ENCODE results near the gene PPM1J.
A peak's percentile ranks its signal among the peaks of the same experiment; 100 is the strongest.

The PPM1J gene

GRCh38 chr1:112704934-112705627 lies 10.1 kb downstream of the PPM1J start:
- peak overlapping the region; percentile 86 to 96 for H3K27ac ChIP-seq (ENCODE audit: low read depth in 2 of 2, low read length in 2 of 2)
- H3K27me3 ChIP-seq (ENCODE audit: control insufficient read depth in 2 of 2, insufficient read depth in 2 of 2, low read length in 2 of 2), result no peaks in the 10 kb centered on the region
- H3K9ac ChIP-seq (ENCODE audit: low read depth in 1 of 2, low read length in 2 of 2), result peak overlapping the region; percentile 80 to 98
- H3K36me3 ChIP-seq (ENCODE audit: control insufficient read depth in 2 of 2, insufficient read depth in 2 of 2, low read length in 2 of 2), result peaks cover 28% of the 10 kb centered on the region in 2 donors
- peak overlapping the region; percentile 80 to 81 for H3K4me3 ChIP-seq (ENCODE audit: low read length in 2 of 2)
- peaks cover 54 to 59% of the 10 kb centered on the region in 2 donors for H3K4me1 ChIP-seq (ENCODE audit: control insufficient read depth in 2 of 2, insufficient read depth in 2 of 2, low read length in 2 of 2)
- H3K9me3 ChIP-seq (ENCODE audit: control insufficient read depth in 2 of 2, low read length in 2 of 2), result no peaks in the 10 kb centered on the region

- peaks cover 28 to 34% of the 10 kb centered on the region in 2 donors for H3K36me3 ChIP-seq (ENCODE audit: control insufficient read depth in 2 of 2, insufficient read depth in 2 of 2, low read length in 2 of 2)
- peak overlapping the region; percentile 69 to 98 for H3K9ac ChIP-seq (ENCODE audit: low read depth in 1 of 2, low read length in 2 of 2)
- peaks cover 60 to 66% of the 10 kb centered on the region in 2 donors for H3K4me1 ChIP-seq (ENCODE audit: control insufficient read depth in 2 of 2, insufficient read depth in 2 of 2, low read length in 2 of 2)
- peak overlapping the region; percentile 86 to 96 for H3K27ac ChIP-seq (ENCODE audit: low read depth in 2 of 2, low read length in 2 of 2)
- no peaks in the 10 kb centered on the region for H3K9me3 ChIP-seq (ENCODE audit: control insufficient read depth in 2 of 2, low read length in 2 of 2)
- peak overlapping the region; percentile 80 to 81 for H3K4me3 ChIP-seq (ENCODE audit: low read length in 2 of 2)
- no peaks in the 10 kb centered on the region for H3K27me3 ChIP-seq (ENCODE audit: control insufficient read depth in 2 of 2, insufficient read depth in 2 of 2, low read length in 2 of 2)
Observed at GRCh38 chr1:112704391-112704933, 10.7 kb downstream of the PPM1J start.

GRCh38 chr1:112703706-112704105 lies 11.4 kb downstream of the PPM1J start:
- H3K4me1 ChIP-seq (ENCODE audit: control insufficient read depth in 2 of 2, insufficient read depth in 2 of 2, low read length in 2 of 2), result peaks cover 66 to 72% of the 10 kb centered on the region in 2 donors
- peak overlapping the region in 1 of 2 donors; percentile 98 for H3K9ac ChIP-seq (ENCODE audit: low read depth in 1 of 2, low read length in 2 of 2)
- H3K27me3 ChIP-seq (ENCODE audit: control insufficient read depth in 2 of 2, insufficient read depth in 2 of 2, low read length in 2 of 2), result no peaks in the 10 kb centered on the region
- peaks cover 28 to 36% of the 10 kb centered on the region in 2 donors for H3K36me3 ChIP-seq (ENCODE audit: control insufficient read depth in 2 of 2, insufficient read depth in 2 of 2, low read length in 2 of 2)
- peak overlapping the region; percentile 80 to 81 for H3K4me3 ChIP-seq (ENCODE audit: low read length in 2 of 2)
- H3K27ac ChIP-seq (ENCODE audit: low read depth in 2 of 2, low read length in 2 of 2), result peak overlapping the region; percentile 86 to 96
- H3K9me3 ChIP-seq (ENCODE audit: control insufficient read depth in 2 of 2, low read length in 2 of 2), result no peaks in the 10 kb centered on the region

- Histone ChIP-seq H3K36me3 (ENCODE audit: control insufficient read depth in 2 of 2, insufficient read depth in 2 of 2, low read length in 2 of 2) (peaks cover 28 to 41% of the 10 kb centered on the region in 2 donors), H3K4me3 (ENCODE audit: low read length in 2 of 2) (no peak overlapping the region), H3K27ac (ENCODE audit: low read depth in 2 of 2, low read length in 2 of 2) (peak overlapping the region; percentile 5 to 82), H3K9ac (ENCODE audit: low read depth in 1 of 2, low read length in 2 of 2) (peak overlapping the region in 1 of 2 donors; percentile 36), H3K27me3 (ENCODE audit: control insufficient read depth in 2 of 2, insufficient read depth in 2 of 2, low read length in 2 of 2) (no peaks in the 10 kb centered on the region), H3K9me3 (ENCODE audit: control insufficient read depth in 2 of 2, low read length in 2 of 2) (no peaks in the 10 kb centered on the region), H3K4me1 (ENCODE audit: control insufficient read depth in 2 of 2, insufficient read depth in 2 of 2, low read length in 2 of 2) (peaks cover 72 to 78% of the 10 kb centered on the region in 2 donors)
Observed at GRCh38 chr1:112702420-112703261, 12.5 kb downstream of the PPM1J start.

GRCh38 chr1:112702067-112702395 lies 13.1 kb downstream of the PPM1J start:
- H3K9me3 ChIP-seq (ENCODE audit: control insufficient read depth in 2 of 2, low read length in 2 of 2), result no peaks in the 10 kb centered on the region
- peaks cover 72 to 74% of the 10 kb centered on the region in 2 donors for H3K4me1 ChIP-seq (ENCODE audit: control insufficient read depth in 2 of 2, insufficient read depth in 2 of 2, low read length in 2 of 2)
- H3K4me3 ChIP-seq (ENCODE audit: low read length in 2 of 2), result no peak overlapping the region
- H3K36me3 ChIP-seq (ENCODE audit: control insufficient read depth in 2 of 2, insufficient read depth in 2 of 2, low read length in 2 of 2), result peaks cover 29 to 41% of the 10 kb centered on the region in 2 donors
- peak overlapping the region; percentile 82 to 88 for H3K27ac ChIP-seq (ENCODE audit: low read depth in 2 of 2, low read length in 2 of 2)
- H3K9ac ChIP-seq (ENCODE audit: low read depth in 1 of 2, low read length in 2 of 2), result peak overlapping the region in 1 of 2 donors; percentile 36
- no peaks in the 10 kb centered on the region for H3K27me3 ChIP-seq (ENCODE audit: control insufficient read depth in 2 of 2, insufficient read depth in 2 of 2, low read length in 2 of 2)

- H3K4me3 ChIP-seq (ENCODE audit: low read length in 2 of 2), result peak overlapping the region in 1 of 2 donors; percentile 2
- no peaks in the 10 kb centered on the region for H3K27me3 ChIP-seq (ENCODE audit: control insufficient read depth in 2 of 2, insufficient read depth in 2 of 2, low read length in 2 of 2)
- peaks cover 35 to 46% of the 10 kb centered on the region in 2 donors for H3K36me3 ChIP-seq (ENCODE audit: control insufficient read depth in 2 of 2, insufficient read depth in 2 of 2, low read length in 2 of 2)
- H3K9me3 ChIP-seq (ENCODE audit: control insufficient read depth in 2 of 2, low read length in 2 of 2), result no peaks in the 10 kb centered on the region
- peaks cover 72 to 74% of the 10 kb centered on the region in 2 donors for H3K4me1 ChIP-seq (ENCODE audit: control insufficient read depth in 2 of 2, insufficient read depth in 2 of 2, low read length in 2 of 2)
- peak overlapping the region; percentile 52 to 70 for H3K9ac ChIP-seq (ENCODE audit: low read depth in 1 of 2, low read length in 2 of 2)
- H3K27ac ChIP-seq (ENCODE audit: low read depth in 2 of 2, low read length in 2 of 2), result peak overlapping the region; percentile 82 to 88
Observed at GRCh38 chr1:112701227-112702066, 13.7 kb downstream of the PPM1J start.

GRCh38 chr1:112700290-112701226 lies 14.6 kb downstream of the PPM1J start:
- H3K27me3 ChIP-seq (ENCODE audit: control insufficient read depth in 2 of 2, insufficient read depth in 2 of 2, low read length in 2 of 2), result no peaks in the 10 kb centered on the region
- peaks cover 67 to 68% of the 10 kb centered on the region in 2 donors for H3K4me1 ChIP-seq (ENCODE audit: control insufficient read depth in 2 of 2, insufficient read depth in 2 of 2, low read length in 2 of 2)
- peak overlapping the region; percentile 52 to 70 for H3K9ac ChIP-seq (ENCODE audit: low read depth in 1 of 2, low read length in 2 of 2)
- no peaks in the 10 kb centered on the region for H3K9me3 ChIP-seq (ENCODE audit: control insufficient read depth in 2 of 2, low read length in 2 of 2)
- H3K27ac ChIP-seq (ENCODE audit: low read depth in 2 of 2, low read length in 2 of 2), result peak overlapping the region; percentile 82 to 88
- peaks cover 38 to 54% of the 10 kb centered on the region in 2 donors for H3K36me3 ChIP-seq (ENCODE audit: control insufficient read depth in 2 of 2, insufficient read depth in 2 of 2, low read length in 2 of 2)
- peak overlapping the region in 1 of 2 donors; percentile 2 for H3K4me3 ChIP-seq (ENCODE audit: low read length in 2 of 2)

GRCh38 chr1:112699425-112700144 lies 15.5 kb downstream of the PPM1J start:
- peaks cover 44 to 60% of the 10 kb centered on the region in 2 donors for H3K36me3 ChIP-seq (ENCODE audit: control insufficient read depth in 2 of 2, insufficient read depth in 2 of 2, low read length in 2 of 2)
- H3K4me3 ChIP-seq (ENCODE audit: low read length in 2 of 2), result no peak overlapping the region
- H3K4me1 ChIP-seq (ENCODE audit: control insufficient read depth in 2 of 2, insufficient read depth in 2 of 2, low read length in 2 of 2), result peaks cover 57 to 58% of the 10 kb centered on the region in 2 donors
- H3K27me3 ChIP-seq (ENCODE audit: control insufficient read depth in 2 of 2, insufficient read depth in 2 of 2, low read length in 2 of 2), result no peaks in the 10 kb centered on the region
- peak overlapping the region; percentile 82 to 88 for H3K27ac ChIP-seq (ENCODE audit: low read depth in 2 of 2, low read length in 2 of 2)
- no peaks in the 10 kb centered on the region for H3K9me3 ChIP-seq (ENCODE audit: control insufficient read depth in 2 of 2, low read length in 2 of 2)
- peak overlapping the region; percentile 3 to 70 for H3K9ac ChIP-seq (ENCODE audit: low read depth in 1 of 2, low read length in 2 of 2)
